GM12872 (cell line): Measurements from ENCODE around the gene PSMA2.

Source experiments
- CTCF ChIP-seq: IDR thresholded peaks from 3 replicates; pipeline ENCODE4 v1.5.1; 2011; ENCODE audit warnings: low read depth, mild to moderate bottlenecking, low read length, moderate library complexity; ENCODE audit not compliant: insufficient read depth

The PSMA2 gene

GRCh38 chr7:42939457-42940240 lies 7.7 kb upstream of the PSMA2 start:
- no peak for TF ChIP-seq CTCF

GRCh38 chr7:42935861-42936260 lies 3.9 kb upstream of the PSMA2 start:
- TF ChIP-seq CTCF = no peak

- no peak for TF ChIP-seq CTCF
Measured at GRCh38 chr7:42934291-42934690, 2.3 kb upstream of the PSMA2 start.

GRCh38 chr7:42932811-42933591 lies 1.0 kb upstream of the PSMA2 start:
- no peak for TF ChIP-seq CTCF

GRCh38 chr7:42931447-42931833 lies 534 bp downstream of the PSMA2 start:
- TF ChIP-seq CTCF = no peak

GRCh38 chr7:42930889-42931288 lies 1.1 kb downstream of the PSMA2 start:
- TF ChIP-seq CTCF = no peak

- no peak for TF ChIP-seq CTCF
Measured at GRCh38 chr7:42929449-42929848, 2.5 kb downstream of the PSMA2 start.
